GM10266 (cell line): Measurements from ENCODE around the gene DELE1.

Source experiments
- DNase-seq: peaks from one replicate; pipeline ENCODE4 v3.0.0; 2012; ENCODE audit errors: extremely low spot score
- CTCF ChIP-seq: IDR thresholded peaks from 2 replicates; pipeline ENCODE4 v1.5.1; 2012; ENCODE audit warnings: mild to moderate bottlenecking, low read depth; ENCODE audit not compliant: control insufficient read depth, insufficient read depth; ENCODE audit errors: missing control alignments

The DELE1 gene

GRCh38 chr5:141898448-141899049 is 25.1 kb upstream of the DELE1 start:
- DNase-seq = no peak
- TF ChIP-seq CTCF = no peak

- TF ChIP-seq CTCF = no peak
- no peak for DNase-seq
Measured at GRCh38 chr5:141902015-141902814, 21.5 kb upstream of the DELE1 start.

- no peak for DNase-seq
- no peak for TF ChIP-seq CTCF
Measured at GRCh38 chr5:141903261-141903660, 20.4 kb upstream of the DELE1 start.

GRCh38 chr5:141904551-141904950 is 19.1 kb upstream of the DELE1 start:
- no peak for DNase-seq
- no peak for TF ChIP-seq CTCF

GRCh38 chr5:141906517-141906916 is 17.2 kb upstream of the DELE1 start:
- no peak for TF ChIP-seq CTCF
- DNase-seq = no peak

GRCh38 chr5:141906972-141907371 is 16.7 kb upstream of the DELE1 start:
- no peak for TF ChIP-seq CTCF
- no peak for DNase-seq

GRCh38 chr5:141908796-141909195 is 14.9 kb upstream of the DELE1 start:
- no peak for DNase-seq
- no peak for TF ChIP-seq CTCF
